ENCODE data around the gene SLMAP.

SLMAP gene

GRCh38 chr3:57971975-57972374 lies 215.9 kb downstream of the SLMAP start:
- no peak for TF ChIP-seq CTCF (IDR thresholded peaks at IDR 0.05; ENCODE audit: insufficient read depth, low read length)
- no peak for TF ChIP-seq GABPA (IDR thresholded peaks at IDR 0.05; ENCODE audit: low read depth)
- TF ChIP-seq REST (IDR thresholded peaks at IDR 0.05; ENCODE audit: insufficient replicate concordance, low read depth) = no peak
- no peak for TF ChIP-seq POLR2AphosphoS5 (IDR thresholded peaks at IDR 0.05; ENCODE audit: low read depth)
- TF ChIP-seq SPI1 (IDR thresholded peaks at IDR 0.05; ENCODE audit: borderline replicate concordance, low read depth) = no peak
- Histone ChIP-seq H3K27ac (replicated peaks) (no peak overlapping the region), H3K4me3 (replicated peaks; ENCODE audit: insufficient read depth, low read length) (no peak overlapping the region), H3K27me3 (ENCODE audit: insufficient read depth, poor library complexity, severe bottlenecking) (no peaks in the 10 kb centered on the region)
- no peak for DNase-seq (ENCODE audit: low read depth in 1 of 2, low spot score in 1 of 2)

GRCh38 chr3:57972531-57973111 lies 216.5 kb downstream of the SLMAP start:
- no peak for TF ChIP-seq SPI1 (IDR thresholded peaks at IDR 0.05; ENCODE audit: borderline replicate concordance, low read depth)
- no peak for TF ChIP-seq CTCF (IDR thresholded peaks at IDR 0.05; ENCODE audit: insufficient read depth, low read length)
- TF ChIP-seq GABPA (IDR thresholded peaks at IDR 0.05; ENCODE audit: low read depth) = no peak

GRCh38 chr3:57973715-57974477 lies 217.8 kb downstream of the SLMAP start:
- Histone ChIP-seq H3K27ac (replicated peaks) (no peak overlapping the region), H3K4me3 (replicated peaks; ENCODE audit: insufficient read depth, low read length) (no peak overlapping the region), H3K27me3 (ENCODE audit: insufficient read depth, poor library complexity, severe bottlenecking) (no peaks in the 10 kb centered on the region)
- TF ChIP-seq REST (IDR thresholded peaks at IDR 0.05; ENCODE audit: insufficient replicate concordance, low read depth) (no peak), GABPA (IDR thresholded peaks at IDR 0.05; ENCODE audit: low read depth) (no peak), POLR2AphosphoS5 (IDR thresholded peaks at IDR 0.05; ENCODE audit: low read depth) (no peak), SPI1 (IDR thresholded peaks at IDR 0.05; ENCODE audit: borderline replicate concordance, low read depth) (no peak), CTCF (IDR thresholded peaks at IDR 0.05; ENCODE audit: insufficient read depth, low read length) (no peak)
- no peak for DNase-seq (ENCODE audit: low read depth in 1 of 2, low spot score in 1 of 2)

More at GRCh38 chr3:57972531-57973111, 216.5 kb downstream of the SLMAP start:
- H3K27me3 ChIP-seq (ENCODE audit: insufficient read depth, poor library complexity, severe bottlenecking) = no peaks in the 10 kb centered on the region
- H3K4me3 ChIP-seq (replicated peaks; ENCODE audit: insufficient read depth, low read length) = no peak overlapping the region
- peak in 1 of 2 experiments; percentile 11 for DNase-seq (ENCODE audit: low read depth in 1 of 2, low spot score in 1 of 2)
- H3K27ac ChIP-seq (replicated peaks) = no peak overlapping the region

All from HL-60 (cell line).